ENCODE data around the gene KCMF1. TPM values are rescaled to one million over a fixed set of nuclear protein-coding genes. Genes with fewer than 3 reads are reported as not detected.

Gene KCMF1
- total and polyA plus RNA-seq, 2 donors from 2014 or later, result 21.0 to 64.3 TPM

DNA sequence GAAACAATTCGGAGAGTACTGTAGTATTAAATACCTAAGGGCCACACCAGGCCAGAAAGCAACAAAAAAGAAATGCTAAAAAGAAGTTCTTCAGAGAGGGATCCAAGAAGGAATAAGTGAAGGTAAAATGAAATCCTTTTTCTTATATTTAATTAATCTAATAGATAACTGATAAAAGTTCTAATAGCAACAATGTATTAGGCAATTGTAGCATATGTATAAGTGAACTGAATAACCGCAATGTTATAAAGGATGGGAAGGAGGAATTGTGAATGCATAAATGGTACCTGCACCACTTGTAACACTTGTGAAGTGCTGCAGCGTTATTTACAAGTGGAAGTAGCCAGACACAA, 43.7 kb upstream of the KCMF1 start:
- intact Hi-C loops (cut with DNase I), result loop anchor here (10.0 kb wide), 1 partner anchor 358 kb away; no protein-coding TSS in a partner anchor
- Histone ChIP-seq H3K36me3 (ENCODE audit: control insufficient read depth in 2 of 3, insufficient read depth in 3 of 3, low read length in 3 of 3) (no peaks in the 10 kb centered on the region), H3K27me3 (ENCODE audit: control insufficient read depth, insufficient read depth, low read length) (no peaks in the 10 kb centered on the region), H3K4me3 (ENCODE audit: low read length in 3 of 3) (no peak overlapping the region), H3K9me3 (ENCODE audit: control insufficient read depth in 2 of 3, insufficient read depth in 1 of 3, low read length in 3 of 3) (no peaks in the 10 kb centered on the region), H3K27ac (ENCODE audit: low read depth in 2 of 2, low read length in 2 of 2) (no peak overlapping the region), H3K9ac (ENCODE audit: low read length in 3 of 3) (no peak overlapping the region), H3K4me1 (ENCODE audit: control insufficient read depth in 2 of 3, insufficient read depth in 2 of 3, low read depth in 1 of 3, low read length in 3 of 3) (peaks cover 0 to 11% (median 0%) of the 10 kb centered on the region in 3 donors)
- TF ChIP-seq, protein P1, sequence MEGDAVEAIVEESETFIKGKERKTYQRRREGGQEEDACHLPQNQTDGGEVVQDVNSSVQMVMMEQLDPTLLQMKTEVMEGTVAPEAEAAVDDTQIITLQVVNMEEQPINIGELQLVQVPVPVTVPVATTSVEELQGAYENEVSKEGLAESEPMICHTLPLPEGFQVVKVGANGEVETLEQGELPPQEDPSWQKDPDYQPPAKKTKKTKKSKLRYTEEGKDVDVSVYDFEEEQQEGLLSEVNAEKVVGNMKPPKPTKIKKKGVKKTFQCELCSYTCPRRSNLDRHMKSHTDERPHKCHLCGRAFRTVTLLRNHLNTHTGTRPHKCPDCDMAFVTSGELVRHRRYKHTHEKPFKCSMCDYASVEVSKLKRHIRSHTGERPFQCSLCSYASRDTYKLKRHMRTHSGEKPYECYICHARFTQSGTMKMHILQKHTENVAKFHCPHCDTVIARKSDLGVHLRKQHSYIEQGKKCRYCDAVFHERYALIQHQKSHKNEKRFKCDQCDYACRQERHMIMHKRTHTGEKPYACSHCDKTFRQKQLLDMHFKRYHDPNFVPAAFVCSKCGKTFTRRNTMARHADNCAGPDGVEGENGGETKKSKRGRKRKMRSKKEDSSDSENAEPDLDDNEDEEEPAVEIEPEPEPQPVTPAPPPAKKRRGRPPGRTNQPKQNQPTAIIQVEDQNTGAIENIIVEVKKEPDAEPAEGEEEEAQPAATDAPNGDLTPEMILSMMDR (IDR thresholded peaks at IDR 0.05; ENCODE audit: borderline replicate concordance, extremely low read depth, insufficient read depth), result no peak
- DNase-seq (no peak), FAIRE-seq (no peak)

DNA sequence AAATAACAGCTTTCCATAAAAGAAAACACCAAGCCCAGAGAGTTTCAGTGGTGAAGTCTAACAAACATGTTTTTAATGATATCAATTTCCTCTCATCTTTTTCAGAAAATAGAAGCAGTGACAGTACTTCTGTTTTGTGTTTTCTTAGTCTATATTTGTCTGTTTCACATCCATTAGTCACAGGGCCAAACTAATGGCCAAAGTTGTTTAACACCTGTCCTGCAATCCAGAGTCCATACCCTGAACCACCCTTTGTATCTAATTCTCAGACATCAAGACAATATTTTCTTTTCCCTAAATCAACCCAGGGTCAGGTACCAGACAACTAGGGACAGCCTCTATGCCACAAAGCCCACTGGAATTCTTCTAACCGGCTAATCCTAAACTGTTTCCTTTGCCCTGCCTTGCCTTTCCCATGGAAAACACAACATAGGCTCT, 39.6 kb upstream of the KCMF1 start:
- intact Hi-C loops (cut with DNase I), result no loop called here
- Histone ChIP-seq H3K27me3 (ENCODE audit: control insufficient read depth, insufficient read depth, low read length) (no peaks in the 10 kb centered on the region), H3K9ac (ENCODE audit: low read length in 3 of 3) (no peak overlapping the region), H3K27ac (ENCODE audit: low read depth in 2 of 2, low read length in 2 of 2) (no peak overlapping the region), H3K36me3 (ENCODE audit: control insufficient read depth in 2 of 3, insufficient read depth in 3 of 3, low read length in 3 of 3) (no peaks in the 10 kb centered on the region), H3K4me3 (ENCODE audit: low read length in 3 of 3) (no peak overlapping the region), H3K9me3 (ENCODE audit: control insufficient read depth in 2 of 3, insufficient read depth in 1 of 3, low read length in 3 of 3) (no peaks in the 10 kb centered on the region), H3K4me1 (ENCODE audit: control insufficient read depth in 2 of 3, insufficient read depth in 2 of 3, low read depth in 1 of 3, low read length in 3 of 3) (peaks cover 0 to 6% (median 0%) of the 10 kb centered on the region in 3 donors)
- FAIRE-seq, result no peak
- TF ChIP-seq, protein P1 (IDR thresholded peaks at IDR 0.05; ENCODE audit: borderline replicate concordance, extremely low read depth, insufficient read depth), result no peak
- no peak for DNase-seq

DNA sequence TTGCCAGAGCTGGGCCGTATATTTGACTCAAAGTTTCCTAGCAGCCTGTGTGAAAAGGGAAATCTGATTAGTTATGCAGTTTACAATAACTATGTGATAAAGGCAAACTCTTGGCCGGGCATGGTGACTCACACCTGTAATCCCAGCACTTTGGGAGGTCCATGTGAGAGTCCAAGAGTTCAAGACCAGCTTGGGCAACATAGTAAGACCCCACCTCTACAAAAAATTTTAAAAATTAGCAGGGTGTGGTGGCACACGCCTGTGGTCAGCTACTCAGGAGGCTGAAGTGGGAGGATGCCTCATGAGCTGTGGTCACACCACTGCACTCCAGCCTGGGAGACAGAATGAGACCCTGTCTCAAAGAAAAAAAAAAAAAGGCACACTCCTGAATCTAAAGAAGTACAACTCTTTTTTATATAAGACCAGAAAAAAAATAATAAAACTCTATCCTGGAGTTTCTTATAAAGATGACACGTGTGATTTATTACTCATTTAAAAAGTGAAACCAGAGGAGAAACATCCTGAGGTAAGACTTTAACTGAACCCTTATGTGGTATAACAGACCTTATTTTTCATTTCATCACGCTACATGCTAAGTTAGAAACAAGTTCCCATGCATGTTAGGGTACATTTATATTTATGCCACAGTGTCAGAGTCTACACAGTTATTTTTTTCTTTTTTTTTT, 32.6 kb upstream of the KCMF1 start:
- TF ChIP-seq, protein P1 (IDR thresholded peaks at IDR 0.05; ENCODE audit: borderline replicate concordance, extremely low read depth, insufficient read depth), result no peak
- no peaks in the 10 kb centered on the region for H3K36me3 ChIP-seq (ENCODE audit: control insufficient read depth in 2 of 3, insufficient read depth in 3 of 3, low read length in 3 of 3)
- FAIRE-seq, result no peak
- no peak overlapping the region for H3K9ac ChIP-seq (ENCODE audit: low read length in 3 of 3)
- H3K4me3 ChIP-seq (ENCODE audit: low read length in 3 of 3), result no peak overlapping the region
- no peaks in the 10 kb centered on the region for H3K9me3 ChIP-seq (ENCODE audit: control insufficient read depth in 2 of 3, insufficient read depth in 1 of 3, low read length in 3 of 3)
- DNase-seq, result no peak
- H3K4me1 ChIP-seq (ENCODE audit: control insufficient read depth in 2 of 3, insufficient read depth in 2 of 3, low read depth in 1 of 3, low read length in 3 of 3), result no peaks in the 10 kb centered on the region
- H3K27ac ChIP-seq (ENCODE audit: low read depth in 2 of 2, low read length in 2 of 2), result no peak overlapping the region
- H3K27me3 ChIP-seq (ENCODE audit: control insufficient read depth, insufficient read depth, low read length), result no peaks in the 10 kb centered on the region
- intact Hi-C loops (cut with DNase I), result no loop called here

All from kidney (tissue), 14 donors.